SK-N-SH (cell line): ENCODE data around the gene ASIC2. TPM values are rescaled to one million over a fixed set of nuclear protein-coding genes. Genes with fewer than 3 reads are reported as not detected.

Source experiments
- CTCF ChIA-PET: fragments of 300-600, 350-600 bp; formaldehyde crosslinking; extraction: SDS; loops from one replicate; lab custom pipeline; 2021; lab: Yijun Ruan, JAX
- POLR2A ChIA-PET: fragments of 350-600 bp; sonication (Branson Sonifier 250); formaldehyde crosslinking; extraction: SDS; loops from one replicate; lab custom pipeline; 2020; ENCODE audit warnings: antibody characterized with exemption, inconsistent platforms; lab: Yijun Ruan, JAX
- DNase-seq: peaks from one replicate; pipeline ENCODE4 v3.0.0; 2012
- H2AFZ ChIP-seq: fragments of 200-600 bp; sonication (generic); 2 replicates; pipeline ENCODE4 v1.8.1; 2016; ENCODE audit warnings: antibody characterized with exemption, mild to moderate bottlenecking, low read depth
- H3F3A ChIP-seq: fragments of 200-600 bp; sonication (generic); replicated peaks from 2 replicates; pipeline ENCODE3; 2016; ENCODE audit warnings: antibody characterized with exemption, mild to moderate bottlenecking; ENCODE audit not compliant: insufficient read depth
- H3K27ac ChIP-seq, 2 experiments: fragments of 200-500 bp in 1 of 2; fragments of 200-600 bp in 1 of 2; sonication (Bioruptor generic) in 1 of 2; sonication (generic), shearing (Covaris generic) in 1 of 2; 2 replicates each; pipeline versions ENCODE4 v1.5.1 to v1.6.1; 2014 to 2016; ENCODE audit warnings: low read depth in 2 of 2, inconsistent platforms in 1 of 2, low read length in 1 of 2, mild to moderate bottlenecking in 1 of 2, mixed read lengths in 1 of 2
- H3K27me3 ChIP-seq: fragments of 200-600 bp; sonication (generic), shearing (Covaris generic); 2 replicates; pipeline ENCODE4 v1.6.1; 2016; ENCODE audit warnings: mixed run types; ENCODE audit not compliant: insufficient read depth
- H3K36me3 ChIP-seq, 2 experiments: fragments of 200-500 bp in 1 of 2; fragments of 200-600 bp in 1 of 2; sonication (Bioruptor generic) in 1 of 2; sonication (generic) in 1 of 2; replicated peaks in 1 of 2; 2 replicates each; pipeline versions ENCODE3 to v1.5.1; 2014 to 2016; ENCODE audit warnings: low read length in 1 of 2, mild to moderate bottlenecking in 1 of 2; ENCODE audit not compliant: insufficient read depth in 2 of 2, control insufficient read depth in 1 of 2
- H3K4me1 ChIP-seq, 2 experiments: fragments of 200-500 bp in 1 of 2; fragments of 200-600 bp in 1 of 2; sonication (Bioruptor generic) in 1 of 2; sonication (generic), shearing (Covaris generic) in 1 of 2; 2 replicates each; pipeline versions ENCODE4 v1.5.1 to v1.6.1; 2014 to 2016; ENCODE audit warnings: low read depth in 1 of 2, low read length in 1 of 2, mixed run types in 1 of 2; ENCODE audit not compliant: insufficient read depth in 2 of 2, control insufficient read depth in 1 of 2
- H3K4me2 ChIP-seq: fragments of 200-600 bp; sonication (generic), shearing (Covaris generic); 2 replicates; pipeline ENCODE4 v1.6.1; 2017; ENCODE audit warnings: mixed run types
- H3K4me3 ChIP-seq, 2 experiments: fragments of 200-500 bp in 1 of 2; fragments of 200-600 bp in 1 of 2; sonication (Bioruptor generic) in 1 of 2; sonication (generic), shearing (Covaris generic) in 1 of 2; 2 replicates each; pipeline versions ENCODE4 v1.5.1 to v1.8.1; 2014 to 2016; ENCODE audit warnings: low read depth in 2 of 2, inconsistent platforms in 1 of 2, low read length in 1 of 2, mild to moderate bottlenecking in 1 of 2, mixed read lengths in 1 of 2, moderate library complexity in 1 of 2
- H3K79me2 ChIP-seq: fragments of 200-600 bp; sonication (generic); 2 replicates; pipeline ENCODE4 v1.8.1; 2017; ENCODE audit warnings: mild to moderate bottlenecking; ENCODE audit not compliant: insufficient read depth
- H3K9ac ChIP-seq: fragments of 200-600 bp; sonication (generic); 2 replicates; pipeline ENCODE4 v1.6.1; 2017; ENCODE audit warnings: mixed run types
- H3K9me2 ChIP-seq: fragments of 200-600 bp; sonication (generic); 2 replicates; pipeline ENCODE4 v1.6.1; 2017; ENCODE audit warnings: mixed run types
- H3K9me3 ChIP-seq: fragments of 200-600 bp; sonication (generic); 2 replicates; pipeline ENCODE4 v1.6.1; 2017; ENCODE audit warnings: mixed run types, mild to moderate bottlenecking, moderate library complexity
- H4K20me1 ChIP-seq: fragments of 200-600 bp; sonication (generic); 2 replicates; pipeline ENCODE4 v1.6.1; 2017; ENCODE audit warnings: mild to moderate bottlenecking, mixed run types; ENCODE audit not compliant: insufficient read depth
- FOXJ3 ChIP-seq: sonication (generic); formaldehyde crosslinking; IDR thresholded peaks from 2 replicates; pipeline ENCODE4 v1.5.1; 2020; ENCODE audit warnings: mild to moderate bottlenecking, missing genetic modification reagents
- GATA2 ChIP-seq: sonication (generic); formaldehyde crosslinking; IDR thresholded peaks from 2 replicates; pipeline ENCODE4 v1.5.0; 2020; ENCODE audit warnings: mild to moderate bottlenecking, missing genetic modification reagents
- JUND ChIP-seq: IDR thresholded peaks from 2 replicates; pipeline ENCODE4 v1.4.0; 2012
- MAX ChIP-seq: IDR thresholded peaks from 2 replicates; pipeline ENCODE4 v1.4.0; 2012; ENCODE audit warnings: low read depth
- MEF2A ChIP-seq: IDR thresholded peaks from 2 replicates; pipeline ENCODE4 v1.4.0; 2012; ENCODE audit warnings: low read depth, borderline replicate concordance
- MXI1 ChIP-seq: IDR thresholded peaks from 2 replicates; pipeline ENCODE4 v1.6.1; 2012; ENCODE audit warnings: mild to moderate bottlenecking, low read depth, low read length, improper control_type of control experiment
- NFIC ChIP-seq: IDR thresholded peaks from 2 replicates; pipeline ENCODE4 v1.4.0; 2012; ENCODE audit warnings: borderline replicate concordance
- NRF1 ChIP-seq: IDR thresholded peaks from 2 replicates; pipeline ENCODE4 v1.6.1; 2012; ENCODE audit warnings: low read depth, mild to moderate bottlenecking, low read length
- PBX3 ChIP-seq: IDR thresholded peaks from 2 replicates; pipeline ENCODE4; 2012
- POLR2AphosphoS5 ChIP-seq: IDR thresholded peaks from 2 replicates; pipeline ENCODE4 v1.6.1; 2012; ENCODE audit warnings: low read depth, low read length
- RCOR1 ChIP-seq: fragments of 150-350 bp; IDR thresholded peaks from 2 replicates; pipeline ENCODE4 v1.6.1; 2017; ENCODE audit warnings: antibody characterized with exemption, low read length
- RFX5 ChIP-seq: IDR thresholded peaks from 2 replicates; pipeline ENCODE4 v1.6.1; 2012; ENCODE audit warnings: mild to moderate bottlenecking, improper control_type of control experiment, low read length
- SMC3 ChIP-seq: IDR thresholded peaks from 2 replicates; pipeline ENCODE4 v1.6.1; 2012; ENCODE audit warnings: low read depth, low read length, improper control_type of control experiment
- TAF1 ChIP-seq: IDR thresholded peaks from 2 replicates; pipeline ENCODE4 v1.6.1; 2012; ENCODE audit warnings: low read depth, mild to moderate bottlenecking, low read length, moderate library complexity, borderline replicate concordance
- TEAD4 ChIP-seq: IDR thresholded peaks from 2 replicates; pipeline ENCODE4 v1.4.0; 2012; ENCODE audit warnings: mild to moderate bottlenecking, borderline replicate concordance; ENCODE audit not compliant: insufficient read depth
- YY1 ChIP-seq: IDR thresholded peaks from 2 replicates; pipeline ENCODE4 v1.4.0; 2012; ENCODE audit warnings: low read depth, mild to moderate bottlenecking
- WGBS: methylation state at CpG from one replicate; pipeline ENCODE4 v1.1.6; 2017; ENCODE audit warnings: low lambda C conversion rate; 5-methylcytosine and 5-hydroxymethylcytosine counted together
- polyA plus RNA-seq, 3 experiments: library from polyadenylated mRNA; depleted of rRNA; stranded (reverse); fragments of >200 nt; gene quantifications; 2 replicates each; pipeline ENCODE4 v1.2.3, GENCODE V29; 2012

Gene ASIC2
- polyA plus RNA-seq, 1 of the 3 experiments (the other 2 are of a cell fraction): 0.08 TPM

GRCh38 chr17:33131620-33132019, 161.5 kb downstream of the ASIC2 start:
- H3K4me2 ChIP-seq: no peak overlapping the region
- H4K20me1 ChIP-seq: no peaks in the 10 kb centered on the region
- 63% methylated on average over 7 of the region's 7 CpGs for WGBS
- no peaks in the 10 kb centered on the region for H3K36me3 ChIP-seq
- H3K27ac ChIP-seq: no peak overlapping the region
- TF ChIP-seq FOXJ3 (CRISPR knock-in tag) (no peak), JUND (no peak), MEF2A (no peak), TAF1 (no peak)
- H3F3A ChIP-seq: no peaks in the 10 kb centered on the region
- no peak for DNase-seq
- H3K9me3 ChIP-seq: no peaks in the 10 kb centered on the region
- CTCF ChIA-PET: no interaction called here
- no peaks in the 10 kb centered on the region for H3K4me1 ChIP-seq
- H3K4me3 ChIP-seq: no peak overlapping the region
- H3K9ac ChIP-seq: no peak overlapping the region
- no peaks in the 10 kb centered on the region for H3K9me2 ChIP-seq
- H3K79me2 ChIP-seq: no peaks in the 10 kb centered on the region
- no peaks in the 10 kb centered on the region for H3K27me3 ChIP-seq
- POLR2A ChIA-PET: no interaction called here
- no peak overlapping the region for H2AFZ ChIP-seq

GRCh38 chr17:33127706-33128105, 165.4 kb downstream of the ASIC2 start:
- no peak overlapping the region for H2AFZ ChIP-seq
- CTCF ChIA-PET: no interaction called here
- H3F3A ChIP-seq: no peaks in the 10 kb centered on the region
- no peaks in the 10 kb centered on the region for H3K9me2 ChIP-seq
- H3K9me3 ChIP-seq: no peaks in the 10 kb centered on the region
- no peaks in the 10 kb centered on the region for H3K79me2 ChIP-seq
- H3K4me3 ChIP-seq: no peak overlapping the region
- H3K9ac ChIP-seq: no peak overlapping the region
- H4K20me1 ChIP-seq: no peaks in the 10 kb centered on the region
- no peak overlapping the region for H3K4me2 ChIP-seq
- H3K27ac ChIP-seq: no peak overlapping the region
- no peaks in the 10 kb centered on the region for H3K36me3 ChIP-seq
- DNase-seq: no peak
- H3K4me1 ChIP-seq: peaks cover 0 to 11% of the 10 kb centered on the region in 2 experiments; a peak in 2 of 4 replicates
- WGBS: 11% methylated on average over 2 of the region's 2 CpGs
- POLR2A ChIA-PET: no interaction called here
- TF ChIP-seq RCOR1 (no peak), PBX3 (no peak), RFX5 (no peak), TEAD4 (no peak), MXI1 (no peak), GATA2 (CRISPR knock-in tag) (no peak), SMC3 (no peak), POLR2AphosphoS5 (no peak), NFIC (no peak), YY1 (no peak), MAX (no peak), MEF2A (no peak), JUND (no peak), NRF1 (no peak)
- no peaks in the 10 kb centered on the region; the same call in 1 of the 2 replicates for H3K27me3 ChIP-seq
